Urinary bladder (tissue), 4 donors: ENCODE data around the gene CIAO2B. TPM values are rescaled to one million over a fixed set of nuclear protein-coding genes. Genes with fewer than 3 reads are reported as not detected.

Experiments
- DNase-seq: peaks from one replicate; pipeline ENCODE4 v3.0.0-alpha.2; 2015; ENCODE audit errors: extremely low spot score
- H3K27ac ChIP-seq: one replicate; pipeline ENCODE4 v1.5.1; 2013; ENCODE audit warnings: low read depth, mild to moderate bottlenecking, moderate library complexity
- H3K36me3 ChIP-seq: one replicate; pipeline ENCODE4 v1.6.1; 2013; ENCODE audit warnings: mild to moderate bottlenecking, moderate library complexity; ENCODE audit not compliant: insufficient read depth
- H3K4me1 ChIP-seq: one replicate; pipeline ENCODE4 v1.6.1; 2013; ENCODE audit warnings: mild to moderate bottlenecking, moderate library complexity; ENCODE audit not compliant: insufficient read depth
- H3K4me3 ChIP-seq: one replicate; pipeline ENCODE4 v1.5.1; 2013; ENCODE audit warnings: low read depth, low read length
- WGBS: extraction: QIAGEN DNeasy Blood & Tissue Kit; methylation state at CpG from one replicate; pipeline ENCODE4 v1.1.7; 2013; 5-methylcytosine and 5-hydroxymethylcytosine counted together
- polyA plus RNA-seq: library from polyadenylated mRNA; stranded (reverse); fragments of 200-250 nt; gene quantifications from one replicate; pipeline ENCODE4 v1.2.3, GENCODE V29; 2013
- total RNA-seq: library from RNA; depleted of rRNA; stranded (reverse); fragments of >200 nt; gene quantifications from one replicate; pipeline ENCODE4 v1.2.3, GENCODE V29; 2014
- donor health status: healthy with polysubstance abuse.
- donor health status: healthy.

Gene CIAO2B
- total and polyA plus RNA-seq, 2 donors = 52.0 to 174 TPM

GRCh38 chr16:66916518-66916917, 17.7 kb downstream of the CIAO2B start:
- DNase-seq = no peak
- H3K27ac ChIP-seq = no peak overlapping the region
- 84% methylated on average over 6 of the region's 6 CpGs for WGBS
- H3K4me3 ChIP-seq = no peak overlapping the region
- H3K4me1 ChIP-seq = no peaks in the 10 kb centered on the region
- no peaks in the 10 kb centered on the region for H3K36me3 ChIP-seq

GRCh38 chr16:66915041-66915440, 19.2 kb downstream of the CIAO2B start:
- WGBS = 50% methylated on average over 7 of the region's 7 CpGs
- H3K27ac ChIP-seq = no peak overlapping the region
- no peak for DNase-seq
- no peak overlapping the region for H3K4me3 ChIP-seq
- H3K4me1 ChIP-seq = no peaks in the 10 kb centered on the region
- no peaks in the 10 kb centered on the region for H3K36me3 ChIP-seq

- DNase-seq = no peak
- no peaks in the 10 kb centered on the region for H3K4me1 ChIP-seq
- no peak overlapping the region for H3K27ac ChIP-seq
- no peaks in the 10 kb centered on the region for H3K36me3 ChIP-seq
- 96% methylated on average over 7 of the region's 7 CpGs for WGBS
- H3K4me3 ChIP-seq = no peak overlapping the region
Measured at GRCh38 chr16:66914541-66914940, 19.7 kb downstream of the CIAO2B start.

GRCh38 chr16:66913711-66914110, 20.5 kb downstream of the CIAO2B start:
- H3K36me3 ChIP-seq = no peaks in the 10 kb centered on the region
- DNase-seq = no peak
- no peaks in the 10 kb centered on the region for H3K4me1 ChIP-seq
- H3K4me3 ChIP-seq = no peak overlapping the region
- no peak overlapping the region for H3K27ac ChIP-seq
- WGBS = 86% methylated on average over 4 of the region's 4 CpGs

- no peak for DNase-seq
- H3K4me1 ChIP-seq = no peaks in the 10 kb centered on the region
- no peaks in the 10 kb centered on the region for H3K36me3 ChIP-seq
- no peak overlapping the region for H3K27ac ChIP-seq
- 51% methylated on average over 10 of the region's 10 CpGs for WGBS
- no peak overlapping the region for H3K4me3 ChIP-seq
Measured at GRCh38 chr16:66913081-66913480, 21.1 kb downstream of the CIAO2B start.

GRCh38 chr16:66911801-66912200, 22.4 kb downstream of the CIAO2B start:
- no peak for DNase-seq
- H3K27ac ChIP-seq = no peak overlapping the region
- H3K36me3 ChIP-seq = no peaks in the 10 kb centered on the region
- no peak overlapping the region for H3K4me3 ChIP-seq
- H3K4me1 ChIP-seq = no peaks in the 10 kb centered on the region
- 96% methylated on average over 8 of the region's 8 CpGs for WGBS

- DNase-seq = no peak
- Histone ChIP-seq H3K4me3 (no peak overlapping the region), H3K36me3 (no peaks in the 10 kb centered on the region), H3K4me1 (no peaks in the 10 kb centered on the region), H3K27ac (no peak overlapping the region)
- 79% methylated on average over 5 of the region's 5 CpGs for WGBS
Measured at GRCh38 chr16:66911112-66911511, 23.1 kb downstream of the CIAO2B start.

- Histone ChIP-seq H3K4me1 (no peaks in the 10 kb centered on the region), H3K36me3 (no peaks in the 10 kb centered on the region), H3K27ac (no peak overlapping the region), H3K4me3 (no peak overlapping the region)
- WGBS = 86% methylated on average over 14 of the region's 14 CpGs
- no peak for DNase-seq
Measured at GRCh38 chr16:66910175-66910940, 23.8 kb downstream of the CIAO2B start.

GRCh38 chr16:66908762-66909559, 25.2 kb downstream of the CIAO2B start:
- WGBS = 95% methylated on average over 14 of the region's 14 CpGs
- H3K4me1 ChIP-seq = no peaks in the 10 kb centered on the region
- H3K36me3 ChIP-seq = no peaks in the 10 kb centered on the region
- no peak for DNase-seq
- H3K4me3 ChIP-seq = no peak overlapping the region
- H3K27ac ChIP-seq = no peak overlapping the region

- no peak for DNase-seq
- Histone ChIP-seq H3K4me1 (no peaks in the 10 kb centered on the region), H3K4me3 (no peak overlapping the region), H3K36me3 (no peaks in the 10 kb centered on the region), H3K27ac (no peak overlapping the region)
- 93% methylated on average over 3 of the region's 3 CpGs for WGBS
Measured at GRCh38 chr16:66908116-66908515, 26.1 kb downstream of the CIAO2B start.

GRCh38 chr16:66906916-66907836, 27.0 kb downstream of the CIAO2B start:
- H3K4me1 ChIP-seq = no peaks in the 10 kb centered on the region
- H3K27ac ChIP-seq = no peak overlapping the region
- no peak for DNase-seq
- H3K36me3 ChIP-seq = no peaks in the 10 kb centered on the region
- no peak overlapping the region for H3K4me3 ChIP-seq
- 58% methylated on average over 7 of the region's 7 CpGs for WGBS

- Histone ChIP-seq H3K27ac (no peak overlapping the region), H3K4me3 (no peak overlapping the region), H3K36me3 (no peaks in the 10 kb centered on the region), H3K4me1 (no peaks in the 10 kb centered on the region)
- no peak for DNase-seq
- 66% methylated on average over 11 of the region's 11 CpGs for WGBS
Measured at GRCh38 chr16:66905633-66906539, 28.3 kb downstream of the CIAO2B start.
